Raji (cell line): Measurements from ENCODE around the gene ZNF521.

ENCODE experiments used
- POLR2A ChIP-seq: IDR thresholded peaks from 2 replicates; pipeline ENCODE4 v1.6.1; 2011; ENCODE audit warnings: low read depth, low read length, control low read depth; ENCODE audit not compliant: insufficient read depth

The ZNF521 gene

GRCh38 chr18:25233528-25234321 lies 118.2 kb downstream of the ZNF521 start:
- TF ChIP-seq POLR2A = no peak

- no peak for TF ChIP-seq POLR2A
Measured at GRCh38 chr18:25231327-25231691, 120.7 kb downstream of the ZNF521 start.

- no peak for TF ChIP-seq POLR2A
Measured at GRCh38 chr18:25230658-25231326, 121.2 kb downstream of the ZNF521 start.

DNA sequence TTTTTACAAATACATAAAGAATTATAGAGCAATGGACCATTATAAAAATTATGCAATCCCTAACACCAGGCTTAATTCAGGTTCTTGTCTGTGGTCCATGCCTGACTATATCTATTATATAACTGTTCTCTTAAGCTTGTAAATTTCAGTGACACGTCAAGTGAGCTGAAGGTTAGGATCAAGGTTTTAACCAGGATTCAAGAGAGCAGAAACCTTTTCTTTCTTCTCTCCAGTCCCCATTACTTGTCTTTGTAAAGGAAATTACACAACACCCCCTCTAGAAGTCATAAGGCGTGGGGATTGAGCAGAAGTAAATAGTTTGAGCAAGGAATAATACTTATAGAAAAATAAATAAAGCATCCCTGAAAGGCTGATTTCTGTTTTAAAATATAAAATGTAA lies 122.0 kb downstream of the ZNF521 start:
- no peak for TF ChIP-seq POLR2A

GRCh38 chr18:25229081-25229480 lies 122.9 kb downstream of the ZNF521 start:
- TF ChIP-seq POLR2A = no peak

GRCh38 chr18:25228410-25228809 lies 123.6 kb downstream of the ZNF521 start:
- no peak for TF ChIP-seq POLR2A

GRCh38 chr18:25225151-25225550 lies 126.8 kb downstream of the ZNF521 start:
- no peak for TF ChIP-seq POLR2A

DNA sequence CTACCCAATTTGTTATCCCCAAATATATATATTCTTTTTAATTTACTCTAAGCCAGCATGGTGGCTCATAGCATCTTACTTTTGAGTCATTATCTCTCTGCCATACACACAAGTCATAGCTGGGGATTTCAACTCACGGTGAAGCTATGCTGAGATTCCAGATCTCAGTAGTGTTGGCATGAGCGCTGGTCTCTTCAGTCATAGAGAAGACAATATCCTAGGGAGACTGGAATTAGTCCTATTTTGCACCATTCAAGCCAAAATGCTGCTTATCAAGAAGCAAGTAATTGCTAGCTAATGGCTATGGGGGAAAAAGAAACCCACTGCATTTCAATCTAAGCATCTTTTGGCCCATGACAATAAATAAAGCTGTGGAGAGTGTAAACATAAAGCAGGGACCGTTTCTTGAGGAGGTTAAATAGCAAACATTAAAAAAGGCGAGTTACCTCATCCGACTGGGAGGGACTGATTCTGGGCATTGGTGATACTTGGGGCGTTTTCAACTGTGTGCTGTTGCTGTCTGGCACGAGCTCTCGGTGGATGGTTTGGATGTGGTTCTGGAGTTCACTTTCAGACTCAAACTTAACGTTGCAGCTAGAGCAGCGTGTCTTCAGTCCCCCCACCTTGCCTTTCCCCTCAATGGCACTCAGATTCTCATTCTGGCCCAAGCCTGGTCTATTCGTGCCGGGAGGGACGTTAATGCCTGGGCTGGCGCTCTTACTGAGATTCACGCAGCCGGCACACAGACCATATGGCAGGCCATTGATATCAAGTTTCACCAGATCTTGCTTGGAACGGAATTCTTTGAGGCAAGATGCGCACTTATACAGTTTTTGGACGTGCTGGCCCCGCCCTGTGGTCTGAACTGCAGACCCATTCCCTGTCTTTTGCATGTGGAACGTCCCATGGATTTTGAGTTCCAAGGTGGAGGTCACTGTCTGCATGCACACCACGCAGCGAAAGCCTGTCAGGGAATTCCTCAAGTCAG lies 127.8 kb downstream of the ZNF521 start:
- no peak for TF ChIP-seq POLR2A

GRCh38 chr18:25223211-25223610 lies 128.8 kb downstream of the ZNF521 start:
- TF ChIP-seq POLR2A = no peak

- TF ChIP-seq POLR2A = no peak
Measured at GRCh38 chr18:25222648-25223047, 129.3 kb downstream of the ZNF521 start.

DNA sequence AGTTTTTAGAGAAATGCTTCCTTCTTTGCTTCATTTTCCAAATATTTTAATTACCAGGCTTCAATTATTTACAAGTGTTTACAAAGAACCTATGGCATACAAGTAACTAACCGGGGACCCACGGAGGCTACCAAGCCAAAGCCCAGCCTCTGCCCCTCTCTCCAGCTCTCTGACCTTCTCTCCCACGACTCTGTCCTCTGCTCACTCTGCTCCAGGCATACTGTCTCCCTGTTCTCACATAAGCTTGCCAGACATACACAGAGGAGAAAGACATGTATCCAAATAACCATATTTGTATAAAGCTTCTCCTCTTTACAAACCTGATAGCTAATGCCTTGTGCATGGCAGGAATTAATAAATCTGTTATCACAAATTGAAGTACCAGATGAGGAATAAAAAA lies 141.3 kb downstream of the ZNF521 start:
- TF ChIP-seq POLR2A = no peak

DNA sequence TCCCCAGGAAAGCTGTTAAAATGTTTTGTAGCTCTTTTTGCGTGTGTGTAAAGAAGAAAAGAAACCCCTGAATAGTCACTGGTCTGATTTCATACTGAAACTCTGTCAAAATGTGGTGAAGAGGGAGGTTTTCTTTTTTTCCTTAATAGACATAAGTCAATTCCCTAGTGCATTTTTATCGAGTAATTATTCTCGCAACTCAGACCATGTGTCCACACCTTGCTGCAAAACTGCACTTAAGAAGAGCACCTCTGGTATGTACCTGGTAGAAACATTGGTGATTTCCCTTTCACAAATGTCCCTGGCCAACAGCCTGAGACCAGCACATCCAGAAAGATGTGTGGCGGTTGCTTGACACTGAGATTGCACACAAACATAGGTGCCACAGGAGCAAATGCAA lies 159.9 kb downstream of the ZNF521 start:
- TF ChIP-seq POLR2A = no peak

GRCh38 chr18:25190472-25190871 lies 161.5 kb downstream of the ZNF521 start:
- TF ChIP-seq POLR2A = no peak

GRCh38 chr18:25189391-25190185 lies 162.4 kb downstream of the ZNF521 start:
- TF ChIP-seq POLR2A = no peak

DNA sequence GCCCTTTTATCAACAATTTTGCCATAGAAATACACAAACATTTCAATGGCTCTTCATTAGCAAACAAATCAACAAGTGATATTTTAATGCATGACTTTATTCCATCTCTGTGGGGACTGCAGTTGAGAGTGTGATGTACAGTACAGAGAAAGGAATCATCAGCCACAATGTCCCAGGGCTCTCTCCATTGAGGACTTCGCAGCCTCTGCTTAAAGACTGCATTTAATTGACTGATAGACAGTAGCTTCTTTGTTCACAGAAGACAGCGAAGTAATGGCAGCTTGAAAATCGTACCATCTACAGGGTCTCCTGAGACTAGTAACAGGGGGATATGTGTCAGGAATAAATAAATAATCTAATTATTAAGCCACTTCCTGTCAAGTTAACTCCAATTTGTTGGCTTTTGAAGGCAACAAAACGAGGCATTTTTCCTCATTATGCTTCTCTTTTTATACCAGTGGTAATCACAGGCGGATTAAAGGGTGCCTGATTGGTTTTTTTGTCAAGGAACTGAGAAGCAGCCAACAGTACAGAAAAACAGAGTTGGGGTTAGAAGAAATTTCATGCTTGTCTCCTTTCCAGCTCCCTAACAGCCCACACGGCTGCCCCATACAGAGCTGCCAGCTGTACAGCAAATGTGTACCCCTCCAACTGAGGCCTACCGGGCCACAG lies 164.3 kb downstream of the ZNF521 start:
- no peak for TF ChIP-seq POLR2A

DNA sequence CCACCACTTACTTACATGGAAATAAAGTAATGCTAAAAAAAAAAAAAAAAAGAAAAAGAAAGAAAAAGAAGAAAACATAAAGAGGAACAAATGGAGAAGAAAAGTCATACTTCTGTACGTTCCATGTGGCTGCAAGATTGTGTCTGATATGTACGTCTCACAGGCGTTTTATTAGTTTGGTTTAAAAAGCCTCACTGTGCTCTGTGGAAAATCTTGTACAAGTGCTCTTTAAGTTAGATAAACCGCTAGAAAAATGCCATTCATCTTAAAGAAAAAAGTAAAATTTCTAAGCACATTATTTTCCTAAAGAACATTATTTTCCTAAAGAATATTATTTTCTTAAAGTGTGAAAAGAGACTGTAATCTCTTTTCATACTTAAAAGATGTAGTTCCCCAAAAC lies 165.1 kb downstream of the ZNF521 start:
- TF ChIP-seq POLR2A = no peak
